AML-193 (cell line): ENCODE data around the gene ACSF3.

ENCODE experiments used
- DNase-seq, 2 experiments: peaks; one replicate each; lab custom pipeline; 2025; lab: John Stamatoyannopoulos, UW

ACSF3 gene

GRCh38 chr16:89201439-89202377 is 108.1 kb downstream of the ACSF3 start:
- no peak for DNase-seq

- no peak for DNase-seq
Observed at GRCh38 chr16:89202422-89203215, 109.0 kb downstream of the ACSF3 start.
